Measurements from ENCODE around the gene MAN2A1.

DNA sequence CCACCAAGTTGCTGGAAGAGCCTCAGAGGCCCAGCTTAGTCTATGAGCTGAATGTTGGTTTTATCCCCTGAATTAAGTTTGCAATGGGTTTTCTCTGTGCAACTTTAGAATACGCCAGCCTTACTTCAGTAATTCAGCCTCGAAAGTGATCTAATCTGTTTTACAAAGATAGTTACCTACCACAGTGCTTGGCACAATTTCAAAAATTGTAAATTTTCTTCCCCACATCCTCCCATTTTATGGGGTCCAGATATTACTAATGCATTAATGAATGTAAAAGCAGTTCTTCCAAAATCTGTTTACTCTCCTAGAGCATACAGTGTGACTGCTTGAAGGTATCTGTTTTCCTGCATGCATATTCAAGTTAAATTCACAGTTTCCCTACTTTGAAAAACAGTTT is 172.6 kb downstream of the MAN2A1 start:
- TF ChIP-seq, protein P1, sequence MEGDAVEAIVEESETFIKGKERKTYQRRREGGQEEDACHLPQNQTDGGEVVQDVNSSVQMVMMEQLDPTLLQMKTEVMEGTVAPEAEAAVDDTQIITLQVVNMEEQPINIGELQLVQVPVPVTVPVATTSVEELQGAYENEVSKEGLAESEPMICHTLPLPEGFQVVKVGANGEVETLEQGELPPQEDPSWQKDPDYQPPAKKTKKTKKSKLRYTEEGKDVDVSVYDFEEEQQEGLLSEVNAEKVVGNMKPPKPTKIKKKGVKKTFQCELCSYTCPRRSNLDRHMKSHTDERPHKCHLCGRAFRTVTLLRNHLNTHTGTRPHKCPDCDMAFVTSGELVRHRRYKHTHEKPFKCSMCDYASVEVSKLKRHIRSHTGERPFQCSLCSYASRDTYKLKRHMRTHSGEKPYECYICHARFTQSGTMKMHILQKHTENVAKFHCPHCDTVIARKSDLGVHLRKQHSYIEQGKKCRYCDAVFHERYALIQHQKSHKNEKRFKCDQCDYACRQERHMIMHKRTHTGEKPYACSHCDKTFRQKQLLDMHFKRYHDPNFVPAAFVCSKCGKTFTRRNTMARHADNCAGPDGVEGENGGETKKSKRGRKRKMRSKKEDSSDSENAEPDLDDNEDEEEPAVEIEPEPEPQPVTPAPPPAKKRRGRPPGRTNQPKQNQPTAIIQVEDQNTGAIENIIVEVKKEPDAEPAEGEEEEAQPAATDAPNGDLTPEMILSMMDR (IDR thresholded peaks at IDR 0.05), result no peak
- no peak for TF ChIP-seq POLR2A (IDR thresholded peaks at IDR 0.05)

Measured in adrenal gland (tissue), 5 donors.